ENCODE results near the gene PCDHGA5. TPM values are rescaled to one million over a fixed set of nuclear protein-coding genes. Genes with fewer than 3 reads are reported as not detected.
A peak's percentile ranks its signal among the peaks of the same experiment; 100 is the strongest.
"Not testable (repeated sequence)": the region's sequence is repeated elsewhere in the genome, so short reads cannot be mapped to it uniquely, and the experiment has no call there.

The PCDHGA5 gene
- total and polyA plus RNA-seq, 2 donors (not counting 1 experiment from before 2014, with no cell fraction given) = 1.4 to 2.6 TPM

- DNase-seq (ENCODE audit: low read depth in 2 of 2) = peak; percentile 46 to 56
- not testable (repeated sequence) for H3K9me3 ChIP-seq (ENCODE audit: control insufficient read depth, insufficient read depth, low read depth, low read length); H3K79me2 ChIP-seq (ENCODE audit: control insufficient read depth, insufficient read depth, low read length); H3K27ac ChIP-seq (ENCODE audit: insufficient read depth, low read length); H3K4me1 ChIP-seq (ENCODE audit: control insufficient read depth, extremely low read depth, insufficient read depth, low read length); H3K27me3 ChIP-seq (ENCODE audit: control insufficient read depth, insufficient read depth, low read length); H3K9ac ChIP-seq (ENCODE audit: insufficient read depth, low read length); H3K4me2 ChIP-seq (ENCODE audit: extremely low read depth, insufficient read depth, low read length); H2AFZ ChIP-seq (ENCODE audit: low read length); H3K36me3 ChIP-seq (ENCODE audit: control insufficient read depth, insufficient read depth, low read length); H4K20me1 ChIP-seq (ENCODE audit: control insufficient read depth, extremely low read depth, insufficient read depth, low read length)
- peak within 1 kb of the TSS in 2 of 4 experiments; percentile 45 to 53 for H3K4me3 ChIP-seq (replicated peaks in 1 of 4; ENCODE audit: control extremely low read depth in 1 of 4, insufficient read depth in 1 of 4, low read depth in 3 of 4, low read length in 4 of 4)
- TF ChIP-seq, protein P1, sequence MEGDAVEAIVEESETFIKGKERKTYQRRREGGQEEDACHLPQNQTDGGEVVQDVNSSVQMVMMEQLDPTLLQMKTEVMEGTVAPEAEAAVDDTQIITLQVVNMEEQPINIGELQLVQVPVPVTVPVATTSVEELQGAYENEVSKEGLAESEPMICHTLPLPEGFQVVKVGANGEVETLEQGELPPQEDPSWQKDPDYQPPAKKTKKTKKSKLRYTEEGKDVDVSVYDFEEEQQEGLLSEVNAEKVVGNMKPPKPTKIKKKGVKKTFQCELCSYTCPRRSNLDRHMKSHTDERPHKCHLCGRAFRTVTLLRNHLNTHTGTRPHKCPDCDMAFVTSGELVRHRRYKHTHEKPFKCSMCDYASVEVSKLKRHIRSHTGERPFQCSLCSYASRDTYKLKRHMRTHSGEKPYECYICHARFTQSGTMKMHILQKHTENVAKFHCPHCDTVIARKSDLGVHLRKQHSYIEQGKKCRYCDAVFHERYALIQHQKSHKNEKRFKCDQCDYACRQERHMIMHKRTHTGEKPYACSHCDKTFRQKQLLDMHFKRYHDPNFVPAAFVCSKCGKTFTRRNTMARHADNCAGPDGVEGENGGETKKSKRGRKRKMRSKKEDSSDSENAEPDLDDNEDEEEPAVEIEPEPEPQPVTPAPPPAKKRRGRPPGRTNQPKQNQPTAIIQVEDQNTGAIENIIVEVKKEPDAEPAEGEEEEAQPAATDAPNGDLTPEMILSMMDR (conservative IDR thresholded peaks at IDR 0.05 in 1 of 2, IDR thresholded peaks at IDR 0.05 in 1 of 2; ENCODE audit: low read depth in 1 of 2, low read length in 2 of 2) = peak; percentile 37 to 53
These were observed 23.8 kb downstream of the PCDHGA5 start, which contains the start of gene PCDHGB4 for GRCh38 chr5:141387557-141388311. PCDHGB4 (plus strand) TSS chr5:141387698; CDS start chr5:141387885, 187 bp downstream.

- no peaks in the 10 kb centered on the region for H3K4me1 ChIP-seq (ENCODE audit: control insufficient read depth, extremely low read depth, insufficient read depth, low read length)
- DNase-seq (ENCODE audit: low read depth in 2 of 2) = no peak
- no peak overlapping the region for H3K27ac ChIP-seq (ENCODE audit: insufficient read depth, low read length)
- no peak for TF ChIP-seq EZH2 (IDR thresholded peaks at IDR 0.05; ENCODE audit: low read length, missing control alignments)
- no peaks in the 10 kb centered on the region for H3K79me2 ChIP-seq (ENCODE audit: control insufficient read depth, insufficient read depth, low read length)
- H4K20me1 ChIP-seq (ENCODE audit: control insufficient read depth, extremely low read depth, insufficient read depth, low read length) = no peaks in the 10 kb centered on the region
- H2AFZ ChIP-seq (ENCODE audit: low read length) = no peak overlapping the region
- no peak overlapping the region for H3K4me3 ChIP-seq (replicated peaks in 1 of 4; ENCODE audit: control extremely low read depth in 1 of 4, insufficient read depth in 1 of 4, low read depth in 3 of 4, low read length in 4 of 4)
- H3K9ac ChIP-seq (ENCODE audit: insufficient read depth, low read length) = no peak overlapping the region
- H3K4me2 ChIP-seq (ENCODE audit: extremely low read depth, insufficient read depth, low read length) = no peak overlapping the region
- no peaks in the 10 kb centered on the region for H3K36me3 ChIP-seq (ENCODE audit: control insufficient read depth, insufficient read depth, low read length)
- peaks cover 5% of the 10 kb centered on the region for H3K9me3 ChIP-seq (ENCODE audit: control insufficient read depth, insufficient read depth, low read depth, low read length)
- no peaks in the 10 kb centered on the region for H3K27me3 ChIP-seq (ENCODE audit: control insufficient read depth, insufficient read depth, low read length)
These were observed 24.7 kb downstream of the PCDHGA5 start for GRCh38 chr5:141388661-141389060.

GRCh38 chr5:141389153-141390042 lies 25.4 kb downstream of the PCDHGA5 start:
- no peaks in the 10 kb centered on the region for H3K27me3 ChIP-seq (ENCODE audit: control insufficient read depth, insufficient read depth, low read length)
- no peaks in the 10 kb centered on the region for H3K36me3 ChIP-seq (ENCODE audit: control insufficient read depth, insufficient read depth, low read length)
- H4K20me1 ChIP-seq (ENCODE audit: control insufficient read depth, extremely low read depth, insufficient read depth, low read length) = no peaks in the 10 kb centered on the region
- no peak overlapping the region for H3K27ac ChIP-seq (ENCODE audit: insufficient read depth, low read length)
- H3K9ac ChIP-seq (ENCODE audit: insufficient read depth, low read length) = no peak overlapping the region
- H3K4me1 ChIP-seq (ENCODE audit: control insufficient read depth, extremely low read depth, insufficient read depth, low read length) = no peaks in the 10 kb centered on the region
- no peak overlapping the region for H2AFZ ChIP-seq (ENCODE audit: low read length)
- H3K4me2 ChIP-seq (ENCODE audit: extremely low read depth, insufficient read depth, low read length) = no peak overlapping the region
- H3K9me3 ChIP-seq (ENCODE audit: control insufficient read depth, insufficient read depth, low read depth, low read length) = peaks cover 6% of the 10 kb centered on the region
- H3K4me3 ChIP-seq (replicated peaks in 1 of 4; ENCODE audit: control extremely low read depth in 1 of 4, insufficient read depth in 1 of 4, low read depth in 3 of 4, low read length in 4 of 4) = no peak overlapping the region
- no peaks in the 10 kb centered on the region for H3K79me2 ChIP-seq (ENCODE audit: control insufficient read depth, insufficient read depth, low read length)
- DNase-seq (ENCODE audit: low read depth in 2 of 2) = no peak
- no peak for TF ChIP-seq EZH2 (IDR thresholded peaks at IDR 0.05; ENCODE audit: low read length, missing control alignments)
- TF ChIP-seq, protein P1 (conservative IDR thresholded peaks at IDR 0.05 in 1 of 2, IDR thresholded peaks at IDR 0.05 in 1 of 2; ENCODE audit: low read depth in 1 of 2, low read length in 2 of 2) = no peak
